T-helper 22 cell (primary cell): ENCODE data around the gene CBR4.

Experiments used
- DNase-seq: peaks from one replicate; pipeline ENCODE4 v3.0.0-alpha.2; 2020; ENCODE audit warnings: low read depth

CBR4 gene

DNA sequence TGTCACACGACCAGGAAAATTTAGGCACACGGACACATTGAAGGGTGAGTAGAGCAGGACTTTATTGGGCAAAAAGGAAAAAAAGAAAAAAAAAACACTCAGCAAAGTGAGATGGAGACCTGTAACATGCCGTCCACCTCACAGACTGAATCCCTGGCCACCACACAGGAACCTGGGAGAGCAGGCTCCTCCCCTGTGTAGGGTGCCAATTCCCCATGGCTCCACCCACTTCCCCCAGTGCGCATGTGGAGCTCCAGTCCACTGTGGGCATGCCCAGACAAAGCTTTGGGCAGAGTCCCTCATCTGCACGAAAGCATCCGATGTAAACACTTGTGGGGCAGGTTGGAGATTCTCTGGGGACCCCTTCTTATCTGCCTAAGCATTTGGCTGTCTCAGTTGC is 23.6 kb upstream of the CBR4 start:
- DNase-seq = no peak

DNA sequence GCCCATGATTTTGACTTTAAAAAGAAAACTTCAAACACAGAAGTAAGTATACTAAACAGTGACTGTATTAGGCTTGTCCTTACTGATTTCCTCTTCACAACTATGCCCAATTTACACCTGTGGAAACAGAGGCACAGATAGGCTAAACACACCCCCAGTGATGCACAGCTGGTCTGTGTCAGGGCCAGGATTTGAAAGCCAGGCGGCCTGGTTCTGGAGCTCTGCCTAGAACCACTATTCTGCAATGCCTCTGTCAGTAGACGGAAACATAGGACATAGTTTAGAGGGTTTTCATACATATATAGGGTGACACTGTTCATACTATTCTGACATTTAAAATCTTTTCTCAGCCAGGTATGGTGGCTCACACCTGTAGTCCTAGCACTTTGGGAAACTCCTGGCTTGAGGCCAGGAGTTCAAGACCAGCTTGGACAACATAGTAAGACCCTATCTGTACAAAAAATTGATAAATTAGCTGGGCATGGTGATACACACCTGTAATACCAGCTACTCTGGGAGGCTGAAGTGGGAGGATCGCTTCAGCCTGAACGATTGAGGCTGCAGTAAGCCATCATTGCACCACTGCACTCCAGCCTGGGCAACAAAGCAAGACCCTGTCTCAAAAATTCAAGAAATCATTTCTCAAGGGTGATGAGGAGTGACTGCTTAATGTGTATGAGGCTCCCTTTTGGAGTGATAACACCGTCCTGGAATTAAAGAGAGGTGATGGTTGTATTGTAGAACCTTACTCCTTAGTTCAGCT is 23.0 kb upstream of the CBR4 start:
- DNase-seq = no peak

DNA sequence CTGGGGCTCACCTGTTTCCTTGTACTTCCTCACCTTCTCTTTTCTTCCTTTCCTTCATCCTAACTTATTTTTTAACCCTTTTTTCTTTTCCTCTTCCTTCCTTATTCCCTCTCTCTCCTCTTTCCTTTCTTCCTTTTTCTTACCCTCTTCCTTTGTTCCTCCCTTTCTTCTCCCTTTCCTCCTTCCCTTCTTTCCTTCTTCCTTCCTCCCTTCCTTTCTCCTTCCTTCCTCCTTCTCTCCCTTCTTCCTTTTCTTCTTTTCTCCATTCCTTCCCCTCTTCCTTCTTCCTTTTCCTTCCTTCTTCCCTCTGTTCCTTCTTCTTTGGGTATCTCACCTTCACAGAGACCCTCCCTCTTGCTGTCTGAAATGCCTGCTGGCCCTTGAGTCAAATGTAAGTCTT is 22.1 kb upstream of the CBR4 start:
- no peak for DNase-seq

DNA sequence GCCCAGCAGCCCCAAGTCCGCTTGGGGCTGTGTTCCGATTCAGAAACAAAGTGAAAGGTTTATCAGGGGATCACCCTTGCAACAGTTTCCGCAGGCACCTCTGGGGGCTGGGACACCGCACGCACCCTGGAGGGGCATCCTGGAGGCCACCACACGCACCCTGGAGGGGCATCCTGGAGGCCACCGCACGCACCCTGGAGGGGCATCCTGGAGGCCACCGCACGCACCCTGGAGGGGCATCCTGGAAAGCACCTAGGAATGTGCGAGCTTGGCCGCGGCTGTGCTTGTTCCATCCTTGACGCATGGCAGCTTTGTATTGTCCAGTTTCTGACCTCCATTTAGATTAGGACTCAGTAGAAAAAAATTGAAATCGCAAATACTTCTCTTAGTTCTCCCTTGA is 21.3 kb upstream of the CBR4 start:
- DNase-seq = no peak

DNA sequence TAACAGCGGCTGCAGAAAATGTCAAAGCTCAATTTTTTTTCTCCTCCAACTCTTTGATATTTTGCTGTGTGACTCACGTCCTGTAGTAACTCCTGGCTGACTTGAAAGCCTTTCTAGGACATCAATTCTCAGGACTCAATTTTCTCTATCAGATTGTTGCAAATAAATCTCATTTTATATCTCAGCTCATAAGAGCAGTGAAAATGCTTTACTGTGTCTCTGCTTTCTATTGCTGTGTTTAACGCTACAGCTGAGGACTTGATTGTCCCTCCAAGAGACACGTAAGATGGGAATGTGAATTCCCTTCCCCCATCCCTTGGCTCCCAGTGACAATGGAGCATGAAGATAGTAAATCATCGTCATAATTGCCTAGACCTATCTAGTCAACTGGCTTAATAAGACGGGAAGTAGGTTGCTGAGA is 20.5 kb upstream of the CBR4 start:
- no peak for DNase-seq

DNA sequence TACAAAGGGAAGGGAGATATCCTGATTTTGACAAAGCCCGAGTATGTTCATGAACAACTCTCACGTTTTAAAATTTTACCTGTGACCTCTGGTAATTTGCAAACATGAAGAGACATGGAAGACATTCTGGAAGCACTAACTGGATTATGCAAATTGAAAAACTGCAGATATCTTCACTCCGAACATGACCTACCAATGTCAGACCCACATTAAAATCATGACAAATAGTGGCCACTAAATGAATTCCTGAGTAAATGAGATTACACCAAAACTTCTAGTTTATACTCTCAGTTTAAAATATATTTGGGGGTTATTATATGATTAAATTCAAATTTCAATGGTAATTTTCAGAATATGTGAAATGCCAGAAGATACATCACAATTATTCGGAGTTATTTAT is 19.9 kb upstream of the CBR4 start:
- DNase-seq = no peak

DNA sequence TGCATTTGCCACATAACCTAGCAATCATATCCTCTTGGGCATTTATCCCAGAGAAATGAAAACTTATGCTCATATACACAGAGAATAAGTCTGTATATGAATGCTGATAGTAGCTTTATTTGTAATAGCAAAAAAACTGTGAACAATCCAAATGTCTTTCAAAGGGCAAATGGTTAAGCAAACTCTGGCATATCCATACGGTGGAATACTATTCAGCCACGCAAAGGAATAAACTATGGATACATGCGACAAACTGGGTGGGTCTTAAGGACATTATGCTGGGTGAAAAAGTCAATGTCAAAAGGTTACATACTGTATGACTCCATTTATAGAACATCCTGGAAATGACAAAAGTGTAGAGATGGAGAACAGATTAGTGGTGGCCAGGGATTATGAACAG is 17.6 kb upstream of the CBR4 start:
- no peak for DNase-seq

DNA sequence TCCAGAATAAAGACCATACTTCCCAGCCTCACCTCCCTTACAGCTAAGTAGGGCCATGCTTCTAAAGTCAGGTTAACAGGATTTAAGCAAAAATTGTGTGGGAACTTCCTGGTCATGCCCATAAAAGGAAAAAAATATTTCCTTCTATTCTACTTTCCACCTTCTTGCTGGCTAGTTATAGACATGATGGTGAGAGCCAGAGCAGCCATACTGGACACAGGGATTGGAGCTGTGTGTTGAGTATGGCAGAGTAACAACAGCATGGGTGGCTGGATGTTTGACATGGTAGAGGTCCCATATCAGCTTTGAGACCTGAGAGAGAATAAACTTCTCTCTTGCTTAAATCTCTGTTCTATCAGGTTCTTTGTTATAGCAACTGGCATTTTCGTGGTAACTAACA is 15.1 kb upstream of the CBR4 start:
- DNase-seq = no peak

DNA sequence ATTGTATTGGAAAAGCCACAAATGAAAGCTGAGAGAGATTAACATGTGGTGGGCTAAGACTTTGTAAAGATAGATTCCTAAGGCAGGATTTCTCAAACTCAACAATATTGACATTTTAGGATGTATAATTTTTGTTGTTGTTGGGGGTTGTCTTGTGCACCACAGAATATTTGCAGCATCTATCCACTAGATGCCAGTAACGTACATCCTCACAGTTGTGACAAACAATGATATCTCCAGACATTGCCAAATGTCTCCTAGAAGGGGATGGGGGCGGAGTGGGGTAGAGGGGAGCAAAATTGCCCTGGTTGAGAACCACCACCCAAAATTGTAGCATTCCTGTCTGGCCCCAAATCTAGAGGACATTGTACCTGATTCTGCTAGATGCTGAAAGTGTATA is 14.7 kb upstream of the CBR4 start:
- no peak for DNase-seq

DNA sequence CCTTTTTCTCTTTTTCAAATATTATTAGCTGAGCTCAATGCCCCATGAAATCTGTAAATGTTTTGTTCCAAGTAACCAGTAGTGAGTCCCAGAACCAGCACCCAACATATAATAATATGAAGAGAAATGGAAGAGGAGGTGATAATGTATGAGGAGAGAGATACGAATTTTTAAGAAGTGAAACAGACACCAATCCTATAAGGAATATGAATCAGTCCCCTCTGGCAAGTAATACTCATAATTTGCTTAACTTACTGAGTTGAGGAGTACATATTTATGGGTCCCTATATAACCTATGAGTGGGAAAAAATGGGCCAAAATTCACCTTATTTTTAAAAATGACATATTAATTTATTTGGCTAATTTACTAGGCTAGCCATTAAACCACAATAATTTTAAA is 8.4 kb upstream of the CBR4 start:
- DNase-seq = no peak

DNA sequence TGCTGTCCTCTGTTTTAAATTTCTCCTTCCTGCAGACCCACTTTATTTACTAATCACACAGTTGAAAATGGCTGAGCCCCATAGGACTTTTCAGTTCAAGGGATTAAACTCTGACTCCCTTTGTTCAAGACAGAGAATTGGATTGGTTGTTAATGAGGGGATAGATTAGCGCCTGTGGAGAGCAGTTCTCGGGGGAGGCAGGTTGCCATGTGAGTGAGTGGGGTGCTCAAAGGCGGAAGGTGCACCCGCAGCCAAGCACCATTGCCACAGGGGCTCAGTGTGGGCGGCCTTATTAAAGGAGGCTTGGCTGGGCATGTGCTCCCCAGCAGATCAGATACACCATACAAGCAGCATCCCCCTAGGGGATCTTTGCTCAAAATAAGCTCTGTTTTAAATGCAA is 7.9 kb upstream of the CBR4 start:
- no peak for DNase-seq

DNA sequence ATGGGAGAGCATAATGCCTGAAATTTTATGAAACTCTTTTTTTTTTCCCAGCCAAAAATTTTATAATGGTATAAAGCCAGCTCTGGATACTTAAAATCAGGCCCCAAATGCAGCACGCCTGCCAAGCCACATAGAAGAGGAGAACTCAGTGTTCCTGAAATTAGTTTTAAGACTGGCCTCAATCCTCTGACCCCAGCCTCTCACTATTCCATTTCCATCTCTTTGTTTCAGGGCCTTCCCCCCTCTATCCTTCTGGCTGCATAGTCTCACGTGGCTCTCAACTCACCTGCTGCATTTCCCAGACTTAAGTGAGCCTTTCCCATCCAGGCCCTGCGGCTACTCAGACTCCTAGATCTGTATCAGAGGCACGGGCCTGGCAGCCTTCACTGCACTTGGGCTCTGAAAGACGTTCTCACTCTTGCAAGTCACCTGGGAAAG is 5.2 kb upstream of the CBR4 start:
- no peak for DNase-seq

DNA sequence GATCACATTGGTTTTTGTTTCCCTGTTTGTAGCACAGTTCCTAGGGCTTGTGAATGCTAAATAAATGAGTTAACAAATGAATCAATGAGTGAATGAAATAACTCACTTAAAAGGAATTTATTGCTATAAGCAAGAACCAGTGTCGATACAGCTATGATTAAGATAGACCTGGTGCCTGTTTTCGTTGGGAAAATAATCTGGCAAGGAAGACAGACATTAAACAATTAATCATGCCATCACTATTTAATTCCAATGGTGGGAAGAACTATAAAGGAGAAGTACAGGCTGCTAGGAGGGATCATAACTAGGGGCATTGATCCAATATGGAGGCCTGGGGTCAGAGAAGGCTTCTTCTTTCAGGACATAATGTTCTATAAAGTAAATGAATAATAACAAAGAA is 4.5 kb upstream of the CBR4 start:
- DNase-seq = no peak

DNA sequence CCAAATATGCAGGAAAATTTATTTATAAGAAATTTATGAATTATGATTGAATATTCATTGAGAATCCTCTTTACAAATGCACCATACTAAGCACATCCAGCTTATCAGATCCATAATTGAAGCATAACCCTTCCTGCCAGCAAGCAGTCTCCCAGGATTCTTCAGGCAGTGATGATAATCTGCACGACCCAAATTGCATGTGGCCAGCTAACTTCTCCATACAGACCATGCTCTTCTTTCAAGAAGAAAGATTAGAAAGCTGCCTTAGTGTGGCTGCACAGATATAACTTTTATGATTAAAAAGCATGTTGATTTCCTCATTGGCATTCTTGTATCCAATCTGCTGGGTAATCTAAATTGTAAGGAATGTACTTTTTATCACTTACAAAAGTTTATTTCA is 3.3 kb upstream of the CBR4 start:
- no peak for DNase-seq

DNA sequence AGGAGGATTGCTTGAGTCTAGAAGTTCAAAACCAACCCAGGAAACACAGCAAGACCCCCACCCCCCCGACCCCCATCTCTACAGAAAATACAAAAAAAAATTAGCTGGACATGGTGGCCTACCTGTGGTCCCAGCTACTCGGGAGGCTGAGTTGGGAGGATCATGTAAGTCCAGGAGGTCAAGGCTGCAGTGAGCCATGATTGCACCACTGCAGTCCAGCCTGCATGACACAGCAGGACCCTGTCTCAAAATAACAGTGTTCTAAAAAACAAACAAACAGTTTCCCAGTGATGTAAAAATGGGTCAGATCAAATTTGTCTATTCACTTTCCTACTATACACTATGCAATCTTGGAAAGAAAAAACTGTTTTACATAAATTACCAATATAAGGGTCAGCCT is 2.0 kb upstream of the CBR4 start:
- DNase-seq = no peak

DNA sequence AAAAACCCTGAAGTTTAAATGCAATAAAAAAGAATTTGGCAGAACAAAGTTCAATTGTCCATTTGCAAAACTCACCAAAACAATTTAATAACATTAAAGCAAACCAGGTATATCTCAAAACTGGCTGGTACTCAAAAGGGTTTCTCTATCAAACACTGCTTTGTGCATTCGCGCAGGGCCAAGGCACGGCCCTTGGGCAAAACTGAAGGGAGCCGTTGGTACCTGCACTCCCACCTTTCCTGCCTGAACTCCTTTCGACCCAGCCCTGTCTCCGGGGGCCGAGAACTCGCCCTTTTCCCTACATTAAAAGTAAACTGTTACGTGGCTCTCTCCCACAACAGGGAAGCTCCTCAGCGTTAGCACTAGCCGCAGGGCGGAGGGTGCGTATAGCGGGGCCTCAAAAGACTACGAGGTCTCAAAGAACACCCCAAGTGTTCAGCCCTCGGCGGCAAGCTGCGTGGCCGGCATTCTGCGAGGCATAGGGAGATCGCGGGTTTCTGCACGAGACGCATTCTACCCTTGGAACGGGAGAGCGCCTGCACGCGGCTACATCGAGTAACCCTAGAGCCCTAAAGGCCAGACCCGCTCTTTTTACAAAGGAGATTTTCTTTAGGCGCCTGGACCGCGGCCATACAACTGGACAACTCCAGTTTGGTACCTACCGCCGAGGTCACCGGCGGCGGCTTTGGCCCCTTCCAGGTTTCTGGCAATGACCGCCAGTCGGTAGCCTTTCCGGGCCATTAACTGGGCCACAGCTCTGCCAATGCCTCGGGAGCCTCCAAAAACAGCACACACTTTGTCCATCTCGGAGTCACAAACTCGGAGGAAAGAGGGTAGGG is 550 bp downstream of the CBR4 start:
- peak; percentile 31 for DNase-seq

DNA sequence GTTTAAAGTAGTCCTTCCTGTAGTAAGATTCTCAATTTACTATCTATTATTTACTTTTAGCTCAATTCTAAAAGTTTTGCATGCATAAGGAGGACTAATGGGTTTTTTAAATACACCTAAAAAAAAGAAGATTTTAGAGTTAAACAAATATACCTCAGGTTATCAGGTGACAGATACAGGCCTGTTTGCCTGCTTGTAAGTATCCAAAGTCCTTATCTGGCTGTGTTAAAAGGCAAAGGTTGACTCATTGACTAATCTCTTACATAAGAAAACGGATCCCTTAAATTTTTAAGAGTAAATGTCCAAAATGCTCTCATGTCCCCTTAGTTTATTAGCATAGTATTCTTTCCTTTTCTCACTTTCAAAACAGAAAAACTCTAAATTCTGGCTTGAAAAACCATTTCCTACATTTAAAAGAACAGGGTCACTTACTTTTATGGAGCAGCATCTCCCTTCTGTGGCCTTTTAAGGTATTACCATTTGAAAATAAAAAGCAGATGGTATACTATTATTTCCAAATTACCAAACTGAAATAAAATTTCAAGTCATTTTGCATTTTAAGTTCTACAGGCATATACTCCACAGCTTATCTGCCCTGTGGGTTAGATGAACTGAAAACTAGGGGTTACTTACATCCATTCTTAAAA is 4.5 kb downstream of the CBR4 start:
- DNase-seq = no peak

DNA sequence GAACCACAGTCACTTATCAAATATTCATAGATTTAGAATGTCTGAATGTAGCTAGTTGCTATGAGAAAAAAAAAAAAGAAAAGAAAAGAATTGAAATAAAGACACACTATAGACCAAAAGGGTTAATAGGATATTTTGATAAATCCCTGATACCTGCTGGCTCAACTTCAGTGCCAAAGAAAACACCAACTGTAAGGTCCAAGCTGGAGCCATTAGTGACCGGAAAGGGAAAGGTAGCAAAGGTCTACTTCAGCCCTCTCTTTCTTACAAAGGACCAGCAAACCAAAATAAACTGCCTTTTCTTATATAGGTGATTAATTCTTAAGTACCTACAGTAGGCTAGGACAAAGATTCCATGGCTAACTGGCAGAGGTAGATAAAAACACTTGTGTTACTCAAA is 9.7 kb downstream of the CBR4 start:
- no peak for DNase-seq

DNA sequence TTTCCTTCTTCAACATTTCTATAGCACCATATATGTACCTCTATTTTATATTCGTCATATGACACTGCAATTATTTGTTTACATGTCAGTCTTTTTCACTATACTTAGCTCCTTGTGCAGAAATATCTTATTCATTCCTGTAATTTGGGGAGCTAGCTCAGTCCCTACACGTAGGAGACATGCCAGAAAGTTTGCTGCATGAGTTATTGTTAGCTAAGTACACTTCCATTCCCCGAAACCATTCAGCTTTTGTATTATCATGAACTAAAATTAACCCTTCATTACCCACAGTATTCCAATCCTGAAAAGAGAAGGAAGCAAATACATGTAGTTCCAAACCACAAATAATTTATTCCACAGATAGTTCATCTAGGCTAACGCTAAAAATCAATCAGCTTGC is 10.2 kb downstream of the CBR4 start:
- no peak for DNase-seq

DNA sequence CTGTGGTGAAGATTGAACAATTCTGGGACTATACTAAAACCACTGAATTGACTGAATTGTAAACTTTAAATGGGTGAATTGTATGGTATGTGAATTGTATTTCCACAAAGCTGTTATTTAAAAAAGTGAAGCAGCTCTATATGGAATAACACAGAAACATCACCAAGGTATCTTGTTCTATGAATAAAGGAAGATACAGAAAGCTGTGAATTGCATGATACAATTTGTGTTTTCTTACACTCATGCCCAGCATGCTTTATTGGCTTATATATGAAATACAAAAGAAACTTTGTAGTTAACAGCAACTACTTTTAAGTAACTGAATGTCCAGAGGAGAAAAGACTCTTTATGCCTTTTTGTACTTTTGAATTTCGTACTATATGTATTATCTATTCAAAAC is 11.5 kb downstream of the CBR4 start:
- no peak for DNase-seq

DNA sequence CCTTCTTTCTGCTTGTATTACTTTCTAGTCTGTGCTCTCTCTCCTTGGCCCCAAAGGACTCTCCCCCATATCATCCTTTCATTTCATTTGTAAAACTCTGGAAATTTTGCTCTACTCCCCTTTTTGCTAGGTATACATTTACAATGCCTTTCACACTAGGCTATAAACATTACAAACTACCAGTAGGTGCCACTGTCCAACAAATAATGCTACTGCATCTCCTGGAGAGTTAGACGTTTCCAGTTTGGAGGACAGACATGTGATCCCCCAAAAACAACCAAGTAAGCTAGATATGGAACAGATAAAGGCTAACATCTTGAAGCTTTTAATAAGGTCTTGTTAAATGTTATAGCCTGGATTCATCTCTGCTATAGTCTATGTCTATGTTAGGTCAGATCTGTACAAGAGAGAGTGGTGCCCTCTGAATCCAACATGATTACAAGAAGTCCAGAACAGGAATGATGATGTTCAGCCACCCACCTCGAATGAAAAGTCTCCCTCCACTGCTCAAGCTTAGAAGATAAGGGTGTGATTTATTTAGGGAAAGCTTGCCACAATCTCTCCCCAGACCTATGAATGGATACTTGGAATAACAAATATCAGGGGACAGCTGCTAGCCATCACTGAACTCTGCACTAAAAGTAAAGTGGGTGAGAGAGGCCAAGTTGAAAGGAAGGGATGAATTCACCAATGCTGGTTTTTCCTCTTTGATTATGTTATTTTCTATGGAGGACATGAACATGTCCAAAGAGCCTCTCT is 14.3 kb downstream of the CBR4 start:
- DNase-seq = no peak

DNA sequence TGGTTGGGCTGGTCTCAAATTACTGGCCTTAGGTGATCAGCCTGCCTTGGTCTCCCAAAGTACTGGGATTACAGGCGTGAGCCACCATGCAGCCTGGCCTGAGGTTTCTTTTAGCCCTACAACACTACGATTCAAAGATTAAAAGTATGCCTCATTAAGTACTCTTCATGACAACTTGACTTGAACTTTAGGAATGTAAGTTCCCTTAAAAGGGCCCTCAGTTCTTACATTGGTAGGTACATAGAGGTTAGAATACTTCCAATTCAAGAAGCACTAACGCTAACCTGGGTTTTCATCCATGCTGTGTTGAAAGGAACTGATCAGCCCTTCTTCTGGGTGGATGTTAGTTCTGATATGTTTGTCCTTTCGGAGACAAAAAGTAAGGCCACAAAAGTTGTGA is 15.1 kb downstream of the CBR4 start:
- no peak for DNase-seq
